Endothelial cell of umbilical vein (primary cell): ENCODE results near the gene DOC2B. TPM values are rescaled to one million over a fixed set of nuclear protein-coding genes. Genes with fewer than 3 reads are reported as not detected.

Experiments
- BruUV-seq: library from RNA; stranded (reverse); fragments of 400-500 nt; replicated peaks from 2 replicates; lab custom pipeline; 2021; lab: Mats Ljungman, UMichigan
- CTCF ChIA-PET: fragments of 300-600, 350-600 bp; sonication (Branson Sonifier 250); formaldehyde crosslinking; loops from one replicate; lab custom pipeline; 2021; ENCODE audit warnings: antibody characterized with exemption, inconsistent platforms; lab: Charles Lee
- POLR2A ChIA-PET: fragments of 300-600, 350-600 bp; sonication (Branson Sonifier 250); formaldehyde crosslinking; loops from one replicate; lab custom pipeline; 2021; ENCODE audit warnings: antibody characterized with exemption, inconsistent platforms; lab: Charles Lee
- DNase-seq: peaks from one replicate; pipeline ENCODE4 v3.0.0-alpha.2; 2011; ENCODE audit warnings: low read depth, low spot score
- FAIRE-seq: peaks from 2 replicates; lab custom pipeline; 2011; peaks lifted over from hg19 to GRCh38; lab: Jason Lieb, UNC
- H2AFZ ChIP-seq: 2 replicates; pipeline ENCODE4 v1.6.0; 2012; ENCODE audit warnings: low read depth, low read length, control low read depth, inconsistent platforms
- H3K27ac ChIP-seq: 2 replicates; pipeline ENCODE4 v1.5.1; 2011; ENCODE audit warnings: low read depth, mild to moderate bottlenecking, control low read depth, low read length, moderate library complexity; ENCODE audit not compliant: insufficient read depth
- H3K27me3 ChIP-seq, 2 experiments: 2 replicates each; pipeline versions ENCODE4 v1.6.0 to v1.6.1; 2011; ENCODE audit warnings: low read length in 2 of 2, mixed read lengths in 1 of 2; ENCODE audit not compliant: control insufficient read depth in 2 of 2, insufficient read depth in 2 of 2
- H3K36me3 ChIP-seq, 2 experiments: 2 replicates in 1 of 2; 3 replicates in 1 of 2; pipeline ENCODE4 v1.5.1; 2011; ENCODE audit warnings: low read length in 2 of 2, mild to moderate bottlenecking in 1 of 2, moderate library complexity in 1 of 2; ENCODE audit not compliant: control insufficient read depth in 2 of 2, insufficient read depth in 2 of 2; ENCODE audit errors: extremely low read depth in 1 of 2
- H3K4me1 ChIP-seq: 3 replicates; pipeline ENCODE4 v1.5.1; 2011; ENCODE audit warnings: mild to moderate bottlenecking, low read length; ENCODE audit not compliant: control insufficient read depth, insufficient read depth; ENCODE audit errors: extremely low read depth
- H3K4me2 ChIP-seq: 2 replicates; pipeline ENCODE4 v1.6.1; 2011; ENCODE audit warnings: low read length, control low read depth, mixed read lengths; ENCODE audit not compliant: insufficient read depth
- H3K4me3 ChIP-seq, 3 experiments: fragments of 200-600 bp in 1 of 3; sonication (generic), shearing (Covaris generic) in 1 of 3; replicated peaks in 1 of 3; 2 replicates each; pipeline ENCODE4 v1.5.1; 2011 to 2016; ENCODE audit warnings: control low read depth in 3 of 3, low read length in 3 of 3, mild to moderate bottlenecking in 2 of 3, inconsistent platforms in 1 of 3, low read depth in 1 of 3, moderate library complexity in 1 of 3; ENCODE audit not compliant: insufficient read depth in 1 of 3
- H3K79me2 ChIP-seq: 2 replicates; pipeline ENCODE4 v1.6.0; 2012; ENCODE audit warnings: low read length, inconsistent platforms; ENCODE audit not compliant: control insufficient read depth, insufficient read depth
- H3K9ac ChIP-seq: replicated peaks from 2 replicates; pipeline ENCODE3; 2011; ENCODE audit warnings: low read length, control low read depth; ENCODE audit not compliant: insufficient read depth; ENCODE audit errors: extremely low read depth
- H3K9me1 ChIP-seq: replicated peaks from 3 replicates; pipeline ENCODE4 v1.6.0; 2011; ENCODE audit warnings: mild to moderate bottlenecking, low read length; ENCODE audit not compliant: control insufficient read depth, insufficient read depth; ENCODE audit errors: extremely low read depth
- H3K9me3 ChIP-seq: replicated peaks from 2 replicates; pipeline ENCODE4 v1.5.1; 2012; ENCODE audit warnings: low read length, inconsistent platforms; ENCODE audit not compliant: control insufficient read depth, insufficient read depth
- H4K20me1 ChIP-seq: replicated peaks from 2 replicates; pipeline ENCODE3; 2011; ENCODE audit warnings: mild to moderate bottlenecking, low read length; ENCODE audit not compliant: control insufficient read depth, insufficient read depth; ENCODE audit errors: extremely low read depth
- CTCF ChIP-seq, 2 donors: IDR thresholded peaks; 1 replicate in 1 of 2; 2 replicates in 1 of 2; pipeline ENCODE4 v1.5.1; 2011; ENCODE audit warnings: low read length in 2 of 2, mild to moderate bottlenecking in 2 of 2, moderate library complexity in 2 of 2, control low read depth in 1 of 2, inconsistent platforms in 1 of 2, low read depth in 1 of 2; ENCODE audit not compliant: insufficient read depth in 1 of 2; ENCODE audit errors: extremely low read depth in 1 of 2
- EZH2 ChIP-seq: IDR thresholded peaks from 2 replicates; pipeline ENCODE4 v1.6.1; 2012; ENCODE audit warnings: borderline replicate concordance, low read depth, mild to moderate bottlenecking, moderate library complexity, low read length, inconsistent platforms; ENCODE audit not compliant: severe bottlenecking
- FOS ChIP-seq: IDR thresholded peaks from 2 replicates; pipeline ENCODE4 v1.6.1; 2011; ENCODE audit warnings: mild to moderate bottlenecking, low read length, moderate library complexity, borderline replicate concordance; ENCODE audit not compliant: insufficient read depth
- GATA2 ChIP-seq: IDR thresholded peaks from 2 replicates; pipeline ENCODE4 v1.7.0; 2011; ENCODE audit warnings: low read depth, mild to moderate bottlenecking, moderate library complexity, mixed read lengths, low read length; ENCODE audit not compliant: insufficient read length, insufficient read depth
- JUN ChIP-seq: IDR thresholded peaks from 2 replicates; pipeline ENCODE4 v1.6.1; 2011; ENCODE audit warnings: borderline replicate concordance, low read depth; ENCODE audit not compliant: insufficient read length, insufficient read depth
- MYC ChIP-seq: IDR thresholded peaks from one replicate; pipeline ENCODE4 v1.6.1; 2011; ENCODE audit warnings: mild to moderate bottlenecking, low read depth, low read length
- POLR2A ChIP-seq: IDR thresholded peaks from 2 replicates; pipeline ENCODE4 v1.6.1; 2012; ENCODE audit warnings: low read depth, mild to moderate bottlenecking, control low read depth, low read length
- POLR2AphosphoS5 ChIP-seq: IDR thresholded peaks from 2 replicates; pipeline ENCODE4 v1.6.1; 2012; ENCODE audit warnings: low read depth, mild to moderate bottlenecking, control low read depth, low read length, moderate library complexity; ENCODE audit not compliant: insufficient read depth
- dilution Hi-C: fragments of 300-500 bp; cut with MboI; formaldehyde crosslinking; loops from one replicate; pipeline ENCODE4 v1.15.0; 2019; ENCODE audit warnings: low sequenced_read_pairs; ENCODE audit not compliant: extremely low pct_ligation_motif_present
- intact Hi-C: fragments of 100-400 bp; cut with micrococcal nuclease; formaldehyde crosslinking; loops from one replicate; pipeline ENCODE4 v1.10.0; 2022
- polyA plus RNA-seq, 4 experiments: library from polyadenylated mRNA; depleted of rRNA in 3 of 4; stranded (reverse) in 3 of 4; unstranded in 1 of 4; fragments of >200 nt; gene quantifications; 2 replicates each; pipeline versions ENCODE4 v1.2.1 to v1.2.3, GENCODE V29; 2011 to 2012; ENCODE audit warnings: missing spikeins in 1 of 4
- total RNA-seq: library from RNA; stranded (reverse); gene quantifications from 2 replicates; pipeline ENCODE4 v1.2.3, GENCODE V29; 2021
- TF ChIP-seq, protein P1 (sequence below): IDR thresholded peaks from 2 replicates; pipeline ENCODE4 v1.6.1; 2011; ENCODE audit not compliant: insufficient read depth, insufficient read length

Gene DOC2B
- total and polyA plus RNA-seq, 2 donors (not counting 3 experiments of a cell fraction or from before 2014, with no cell fraction given): 0.10 to 0.22 TPM

DNA sequence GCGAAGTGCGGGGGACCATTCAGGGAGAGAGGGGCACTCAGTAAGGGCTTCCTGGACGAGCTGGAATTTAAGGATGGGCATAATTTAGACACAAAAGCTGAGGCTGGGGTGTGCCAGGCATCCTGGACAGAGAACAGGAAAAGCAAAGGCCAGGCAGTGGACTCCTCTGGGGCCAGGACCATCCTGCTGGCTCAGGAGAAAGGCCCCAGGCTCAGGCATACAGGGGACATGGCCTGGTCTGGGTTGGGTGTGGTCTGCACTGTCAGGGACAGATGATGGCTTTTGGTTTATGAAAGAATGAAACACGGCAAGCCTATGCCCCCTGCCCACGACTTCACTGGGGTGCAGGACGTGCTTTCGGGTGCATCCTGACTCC lies 48.9 kb upstream of the DOC2B start:
- dilution Hi-C loops (no loop called here), intact Hi-C loops (no loop called here)
- FAIRE-seq: peak; percentile 48
- peaks cover 38% of the 10 kb centered on the region for H3K4me1 ChIP-seq
- H3K79me2 ChIP-seq: no peaks in the 10 kb centered on the region
- no peak for DNase-seq
- H3K4me3 ChIP-seq: no peak overlapping the region
- H3K9ac ChIP-seq: no peak overlapping the region
- no peak overlapping the region for H3K4me2 ChIP-seq
- no peaks in the 10 kb centered on the region for H4K20me1 ChIP-seq
- H2AFZ ChIP-seq: no peak overlapping the region
- ChIA-PET CTCF (interaction anchor here (1.0 kb wide), 1 partner anchor 17 kb away, joined by 3 read pairs; no protein-coding TSS in a partner anchor), POLR2A (no interaction called here)
- TF ChIP-seq GATA2 (no peak), POLR2A (no peak), EZH2 (no peak), CTCF (IDR thresholded peaks at IDR 0.05; ENCODE audit: extremely low read depth in 1 of 2, insufficient read depth in 1 of 2, low read depth in 1 of 2, low read length in 2 of 2) (no peak), POLR2AphosphoS5 (no peak), MYC (no peak), FOS (no peak), JUN (no peak)
- TF ChIP-seq, protein P1, sequence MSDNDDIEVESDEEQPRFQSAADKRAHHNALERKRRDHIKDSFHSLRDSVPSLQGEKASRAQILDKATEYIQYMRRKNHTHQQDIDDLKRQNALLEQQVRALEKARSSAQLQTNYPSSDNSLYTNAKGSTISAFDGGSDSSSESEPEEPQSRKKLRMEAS: no peak
- no peak overlapping the region for H3K27ac ChIP-seq
- H3K27me3 ChIP-seq: no peaks in the 10 kb centered on the region
- H3K9me3 ChIP-seq: no peaks in the 10 kb centered on the region
- H3K9me1 ChIP-seq: no peaks in the 10 kb centered on the region
- no peaks in the 10 kb centered on the region for H3K36me3 ChIP-seq
- BruUV-seq: no TSS peak
